ENCODE measurements around the gene FAM180B. TPM values are rescaled to one million over a fixed set of nuclear protein-coding genes. Genes with fewer than 3 reads are reported as not detected.

The FAM180B gene
- total and polyA plus RNA-seq, 2 of the 8 experiments (the other 6 are each of a cell fraction or from before 2014, with no cell fraction given): 0.09 TPM; not detected in 1

DNA sequence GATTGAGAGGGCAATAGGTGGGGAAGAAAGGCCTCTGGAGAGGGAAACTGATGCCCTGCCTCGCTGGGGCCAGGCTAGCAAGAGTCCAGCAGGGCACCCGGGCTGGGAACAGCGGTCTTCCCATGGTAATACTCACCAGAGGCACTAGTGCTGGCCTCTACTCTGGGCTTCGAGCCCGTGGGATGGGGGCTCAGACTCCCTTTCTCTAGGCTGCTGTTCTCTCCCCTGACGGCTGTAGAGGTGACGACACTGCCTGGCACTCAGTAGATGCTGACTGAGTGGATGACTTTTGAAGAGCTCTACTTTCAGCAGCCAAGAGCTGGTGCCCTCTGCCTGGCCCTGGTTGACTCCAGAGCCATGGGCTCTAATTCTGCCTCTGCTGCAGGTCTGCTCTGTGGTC lies 8.6 kb downstream of the FAM180B start (continued):
- TF ChIP-seq NRF1 (IDR thresholded peaks at IDR 0.05; ENCODE audit: low read depth, low read length): no peak
- TF ChIP-seq, protein P1, sequence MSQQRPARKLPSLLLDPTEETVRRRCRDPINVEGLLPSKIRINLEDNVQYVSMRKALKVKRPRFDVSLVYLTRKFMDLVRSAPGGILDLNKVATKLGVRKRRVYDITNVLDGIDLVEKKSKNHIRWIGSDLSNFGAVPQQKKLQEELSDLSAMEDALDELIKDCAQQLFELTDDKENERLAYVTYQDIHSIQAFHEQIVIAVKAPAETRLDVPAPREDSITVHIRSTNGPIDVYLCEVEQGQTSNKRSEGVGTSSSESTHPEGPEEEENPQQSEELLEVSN (IDR thresholded peaks at IDR 0.05): no peak
- no peak for TF ChIP-seq SUZ12 (IDR thresholded peaks at IDR 0.05; ENCODE audit: low read length)
- TF ChIP-seq RAD21 (IDR thresholded peaks at IDR 0.05 in 1 of 2, conservative IDR thresholded peaks at IDR 0.05 in 1 of 2; ENCODE audit: low read depth in 2 of 2, low read length in 2 of 2): no peak
- TF ChIP-seq EGR1 (IDR thresholded peaks at IDR 0.05; ENCODE audit: borderline replicate concordance, low read depth, low read length): no peak
